HepG2 (cell line): ENCODE measurements around the gene RASSF6. TPM values are rescaled to one million over a fixed set of nuclear protein-coding genes. Genes with fewer than 3 reads are reported as not detected.

Source experiments
- ATAC-seq: fragments of 200-7000 bp; cut with Tn5 transposase; 3 replicates; pipeline ENCODE4 v1.9.1; 2020; ENCODE audit warnings: mild to moderate bottlenecking, moderate library complexity
- BruUV-seq: library from RNA; stranded (reverse); fragments of 400-500 nt; replicated peaks from 2 replicates; lab custom pipeline; 2021; lab: Mats Ljungman, UMichigan
- CTCF ChIA-PET: fragments of 300-600 bp; formaldehyde crosslinking; extraction: SDS; loops from one replicate; lab custom pipeline; 2021; ENCODE audit warnings: low total read pairs, inconsistent platforms, low intra/inter-chr PET ratio; lab: Yijun Ruan, JAX
- POLR2A ChIA-PET: fragments of 350-600 bp; sonication (Branson Sonifier 250); formaldehyde crosslinking; loops from one replicate; lab custom pipeline; 2020; ENCODE audit warnings: antibody characterized with exemption, inconsistent platforms; lab: Yijun Ruan, JAX
- DNase-seq: peaks from one replicate; pipeline ENCODE4 v3.0.0-alpha.2; 2015; ENCODE audit warnings: low spot score
- FAIRE-seq: peaks from 3 replicates; lab custom pipeline; 2011; peaks lifted over from hg19 to GRCh38; lab: Jason Lieb, UNC
- H2AFZ ChIP-seq: one replicate; pipeline ENCODE4 v1.6.1; 2011; ENCODE audit warnings: low read length, inconsistent platforms
- H3K27ac ChIP-seq: fragments of 300-600 bp; 3 replicates; pipeline ENCODE4 v1.8.0; 2011; ENCODE audit warnings: mixed run types, mild to moderate bottlenecking, mixed read lengths, low read length, inconsistent platforms; ENCODE audit not compliant: insufficient read depth; ENCODE audit errors: extremely low read length
- H3K27me3 ChIP-seq, 2 experiments: fragments of 200-600 bp in 1 of 2; 2 replicates in 1 of 2; 3 replicates in 1 of 2; pipeline versions ENCODE4 v1.6.0 to v1.8.0; 2011; ENCODE audit warnings: low read length in 2 of 2, mild to moderate bottlenecking in 2 of 2, moderate library complexity in 2 of 2, inconsistent platforms in 1 of 2; ENCODE audit not compliant: insufficient read depth in 2 of 2, control insufficient read depth in 1 of 2
- H3K36me3 ChIP-seq, 2 experiments: fragments of 200-600 bp in 1 of 2; replicated peaks in 1 of 2; 2 replicates in 1 of 2; 3 replicates in 1 of 2; pipeline versions ENCODE4 v1.5.1 to v1.8.0; 2011; ENCODE audit warnings: low read length in 2 of 2, inconsistent platforms in 1 of 2; ENCODE audit not compliant: insufficient read depth in 2 of 2, control insufficient read depth in 1 of 2
- H3K4me1 ChIP-seq: 2 replicates; pipeline ENCODE4 v1.5.1; 2012; ENCODE audit warnings: low read length, inconsistent platforms; ENCODE audit not compliant: insufficient read depth
- H3K4me2 ChIP-seq: 2 replicates; pipeline ENCODE4 v1.6.0; 2011; ENCODE audit warnings: low read depth, low read length, inconsistent platforms
- H3K4me3 ChIP-seq, 3 experiments: fragments of 200-600 bp in 1 of 3; sonication (generic), shearing (Covaris generic) in 1 of 3; replicated peaks in 1 of 3; 2 replicates each; pipeline ENCODE4 v1.5.1; 2011 to 2016; ENCODE audit warnings: low read length in 3 of 3, inconsistent platforms in 2 of 3, low read depth in 2 of 3, mild to moderate bottlenecking in 2 of 3, control low read depth in 1 of 3, mixed read lengths in 1 of 3; ENCODE audit not compliant: insufficient read depth in 1 of 3
- H3K79me2 ChIP-seq: one replicate; pipeline ENCODE4 v1.6.1; 2011; ENCODE audit warnings: low read length, inconsistent platforms; ENCODE audit not compliant: insufficient read depth
- H3K9ac ChIP-seq: 2 replicates; pipeline ENCODE4 v1.6.0; 2011; ENCODE audit warnings: mild to moderate bottlenecking, low read depth, low read length, inconsistent platforms; ENCODE audit not compliant: insufficient read depth
- H3K9me3 ChIP-seq: 2 replicates; pipeline ENCODE4 v1.5.1; 2012; ENCODE audit warnings: mild to moderate bottlenecking, low read length
- H4K20me1 ChIP-seq: 2 replicates; pipeline ENCODE4 v1.6.0; 2011; ENCODE audit warnings: inconsistent platforms, mild to moderate bottlenecking, low read length, moderate library complexity; ENCODE audit not compliant: insufficient read depth
- CEBPG ChIP-seq: IDR thresholded peaks from 2 replicates; pipeline ENCODE4 v1.6.1; 2016
- CHD4 ChIP-seq: fragments of 200-600 bp; sonication (generic); IDR thresholded peaks from 2 replicates; pipeline ENCODE4 v1.7.0; 2017; ENCODE audit warnings: mild to moderate bottlenecking, low read length, borderline replicate concordance
- DBP ChIP-seq: sonication (generic); formaldehyde crosslinking; IDR thresholded peaks from 2 replicates; pipeline ENCODE4 v1.4.0; 2020; ENCODE audit warnings: missing genetic modification reagents; ENCODE audit errors: not compliant biosample characterization
- HNF4G ChIP-seq, 2 experiments: sonication (generic) in 1 of 2; formaldehyde crosslinking in 1 of 2; IDR thresholded peaks; 2 replicates each; pipeline versions ENCODE4 v1.4.0 to v1.6.1; 2011 to 2020; ENCODE audit warnings: borderline replicate concordance in 2 of 2, low read depth in 2 of 2, mild to moderate bottlenecking in 2 of 2, low read length in 1 of 2, missing genetic modification reagents in 1 of 2, moderate library complexity in 1 of 2
- HOMEZ ChIP-seq: IDR thresholded peaks from 2 replicates; pipeline ENCODE4 v1.6.1; 2016; ENCODE audit warnings: low read depth
- KAT8 ChIP-seq: IDR thresholded peaks from 2 replicates; pipeline ENCODE4 v1.6.1; 2016; ENCODE audit warnings: missing genetic modification reagents, missing compliant biosample characterization
- KDM6A ChIP-seq: IDR thresholded peaks from 2 replicates; pipeline ENCODE4 v1.6.1; 2016; ENCODE audit warnings: low read depth
- NCOR1 ChIP-seq: fragments of 200-600 bp; sonication (generic); IDR thresholded peaks from 2 replicates; pipeline ENCODE4 v1.7.0; 2017; ENCODE audit warnings: antibody characterized with exemption, low read length, borderline replicate concordance
- NFYC ChIP-seq: IDR thresholded peaks from 2 replicates; pipeline ENCODE4 v1.6.1; 2016; ENCODE audit warnings: missing genetic modification reagents, missing compliant biosample characterization
- SOX13 ChIP-seq, 3 experiments: fragments of 450-650 bp in 1 of 3; sonication (generic) in 1 of 3; formaldehyde crosslinking in 1 of 3; IDR thresholded peaks in 2 of 3; conservative IDR thresholded peaks in 1 of 3; 2 replicates each; pipeline versions ENCODE4 v1.5.0 to v1.6.1; 2016 to 2020; ENCODE audit warnings: antibody characterized with exemption in 1 of 3, mild to moderate bottlenecking in 1 of 3, missing compliant biosample characterization in 1 of 3, missing genetic modification reagents in 1 of 3, moderate library complexity in 1 of 3
- TARDBP ChIP-seq: sonication (generic); formaldehyde crosslinking; IDR thresholded peaks from 2 replicates; pipeline ENCODE4 v1.8.0; 2022; ENCODE audit warnings: mild to moderate bottlenecking, missing genetic modification reagents
- THAP8 ChIP-seq: sonication (generic); formaldehyde crosslinking; IDR thresholded peaks from 2 replicates; pipeline ENCODE4 v1.5.1; 2020; ENCODE audit warnings: missing genetic modification reagents, mild to moderate bottlenecking, borderline replicate concordance
- WIZ ChIP-seq: sonication (generic); formaldehyde crosslinking; IDR thresholded peaks from 2 replicates; pipeline ENCODE4 v1.5.1; 2020; ENCODE audit warnings: mild to moderate bottlenecking, missing genetic modification reagents
- ZFP82 ChIP-seq: sonication (generic); formaldehyde crosslinking; IDR thresholded peaks from 2 replicates; pipeline ENCODE4 v1.5.1; 2020; ENCODE audit warnings: mild to moderate bottlenecking, missing genetic modification reagents, borderline replicate concordance
- ZKSCAN8 ChIP-seq: IDR thresholded peaks from 2 replicates; pipeline ENCODE4 v1.6.1; 2016; ENCODE audit warnings: borderline replicate concordance, missing genetic modification reagents, missing compliant biosample characterization
- ZMYM4 ChIP-seq: sonication (generic); formaldehyde crosslinking; IDR thresholded peaks from 2 replicates; pipeline ENCODE4 v1.8.1; 2023; ENCODE audit warnings: mild to moderate bottlenecking, missing genetic modification reagents
- ZNF460 ChIP-seq: sonication (generic); formaldehyde crosslinking; IDR thresholded peaks from 2 replicates; pipeline ENCODE4 v1.5.1; 2020; ENCODE audit warnings: missing genetic modification reagents, mild to moderate bottlenecking, borderline replicate concordance
- ZNF639 ChIP-seq: conservative IDR thresholded peaks from 2 replicates; pipeline ENCODE4 v1.6.1; 2018; ENCODE audit warnings: missing genetic modification reagents
- ZNF781 ChIP-seq: sonication (generic); formaldehyde crosslinking; IDR thresholded peaks from 2 replicates; pipeline ENCODE4 v1.5.1; 2020; ENCODE audit warnings: borderline replicate concordance, mild to moderate bottlenecking, missing genetic modification reagents; ENCODE audit errors: not compliant biosample characterization
- in situ Hi-C: cut with HindIII; loops from 2 replicates; pipeline ENCODE4 v1.10.0; 2017; ENCODE audit warnings: low pct_unique_long_range_greater_than_20kb; ENCODE audit not compliant: extremely low pct_ligation_motif_present
- intact Hi-C: fragments of 100-400 bp; cut with micrococcal nuclease; formaldehyde crosslinking; loops from one replicate; pipeline ENCODE4 v1.10.0; 2022; ENCODE audit not compliant: unreplicated experiment
- polyA plus RNA-seq, 8 experiments: library from polyadenylated mRNA; depleted of rRNA in 3 of 8; stranded (reverse) in 7 of 8; unstranded in 1 of 8; fragments of >200 nt; fragmentation: Illumina TruSeq in 4 of 8; extraction: Trizol in 4 of 8; gene quantifications; 2 replicates each; pipeline versions ENCODE4 v1.2.1 to v1.2.3, GENCODE V29; 2011 to 2016; ENCODE audit warnings: low read depth in 4 of 8, missing spikeins in 1 of 8, mixed read lengths in 1 of 8; ENCODE audit not compliant: insufficient read depth in 1 of 8
- total RNA-seq, 5 experiments: library from RNA; depleted of rRNA; stranded (reverse); fragments of >200 nt; fragmentation: Illumina TruSeq; extraction: Trizol; gene quantifications; 2 replicates each; pipeline ENCODE4 v1.2.3, GENCODE V29; 2016; ENCODE audit warnings: low read depth in 1 of 5

RASSF6 gene
- total and polyA plus RNA-seq, 2 of the 13 experiments (the other 11 are each of a cell fraction or from before 2014, with no cell fraction given) = 0.03 to 0.11 TPM

GRCh38 chr4:73603271-73603710 lies 16.9 kb downstream of the RASSF6 start (continued):
- TF ChIP-seq HOMEZ (CRISPR knock-in tag) (peak; percentile 93), ZMYM4 (peak; percentile 63), KAT8 (0 out of 2 replicates have a peak, but pooled peaks have one; percentile 35), ZFP82 (no peak), THAP8 (CRISPR knock-in tag) (no peak), TARDBP (CRISPR knock-in tag) (0 out of 2 replicates have a peak, but pooled peaks have one; percentile 22), HNF4G (IDR thresholded peaks at IDR 0.05; ENCODE audit: borderline replicate concordance, low read depth, low read length) (peak; percentile 89), HNF4G (CRISPR knock-in tag; IDR thresholded peaks at IDR 0.05; ENCODE audit: borderline replicate concordance, low read depth) (no peak), CHD4 (peak; percentile 70; the same call in 1 of the 2 replicates), KDM6A (0 out of 2 replicates have a peak, but pooled peaks have one; percentile 35), NCOR1 (peak; percentile 84), NFYC (CRISPR knock-in tag) (peak; percentile 45; the same call in 1 of the 2 replicates), CEBPG (CRISPR knock-in tag) (0 out of 2 replicates have a peak, but pooled peaks have one; percentile 26)
- TF ChIP-seq, all 625 proteins: peak for 35

- DNase-seq (no peak), ATAC-seq (no peak), FAIRE-seq (no peak)
- POLR2A ChIA-PET = no interaction called here
- in situ Hi-C loops (no loop called here), intact Hi-C loops (no loop called here)
- Histone ChIP-seq H3K4me2 (no peak overlapping the region), H3K27ac (no peak overlapping the region), H3K27me3 (no peaks in the 10 kb centered on the region), H4K20me1 (no peaks in the 10 kb centered on the region), H3K36me3 (no peaks in the 10 kb centered on the region), H3K9ac (no peak overlapping the region; the same call in 1 of the 2 replicates), H3K4me3 (no peak overlapping the region), H2AFZ (no peak overlapping the region), H3K4me1 (peaks cover 85% of the 10 kb centered on the region), H3K79me2 (no peaks in the 10 kb centered on the region), H3K9me3 (no peaks in the 10 kb centered on the region)
- BruUV-seq = no TSS peak
- CTCF ChIA-PET = no interaction called here
- TF ChIP-seq DBP (CRISPR knock-in tag) (no peak), ZNF781 (CRISPR knock-in tag) (no peak), SOX13 (IDR thresholded peaks at IDR 0.05) (no peak), SOX13 (CRISPR knock-in tag; conservative IDR thresholded peaks at IDR 0.05 in 1 of 2, IDR thresholded peaks at IDR 0.05 in 1 of 2) (no peak), ZKSCAN8 (CRISPR knock-in tag) (no peak), ZNF460 (CRISPR knock-in tag) (no peak), WIZ (CRISPR knock-in tag) (no peak), ZNF639 (CRISPR knock-in tag) (no peak)
Measured at GRCh38 chr4:73600954-73601353, 19.3 kb downstream of the RASSF6 start.
